Activated CD4-positive, alpha-beta T cell treated with anti-CD3 and anti-CD28 coated beads, Interleukin-2, Interleukin-4, amounts not matched to agents 100 ng/mL and 50 ng/mL, durations not matched to agents 16 hours and 8 hours (primary cell): ENCODE measurements around the gene IMPDH2.

Source experiments
- DNase-seq: peaks from one replicate; pipeline ENCODE4 v3.0.0-alpha.2; 2020; ENCODE audit warnings: low spot score

The IMPDH2 gene

DNA sequence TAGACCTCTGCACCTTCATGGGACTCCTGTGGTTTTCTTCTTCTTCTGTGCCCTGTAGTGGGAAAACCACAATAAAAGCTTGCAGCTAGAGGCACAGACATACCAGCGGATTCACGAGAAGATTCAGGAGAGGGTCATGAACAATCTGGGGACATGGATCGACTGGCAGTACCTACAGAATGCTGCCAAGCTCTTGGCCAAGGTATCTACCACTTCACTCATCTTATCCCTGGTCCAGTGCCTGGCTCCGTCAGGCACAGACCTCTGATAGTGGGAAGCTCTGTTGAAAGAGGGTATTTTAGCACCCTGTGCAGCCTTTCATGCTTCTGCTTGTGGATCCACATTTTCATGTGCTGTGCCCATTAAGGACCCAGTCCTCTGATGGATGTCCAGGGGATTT, 48.9 kb downstream of the IMPDH2 start:
- DNase-seq: no peak

DNA sequence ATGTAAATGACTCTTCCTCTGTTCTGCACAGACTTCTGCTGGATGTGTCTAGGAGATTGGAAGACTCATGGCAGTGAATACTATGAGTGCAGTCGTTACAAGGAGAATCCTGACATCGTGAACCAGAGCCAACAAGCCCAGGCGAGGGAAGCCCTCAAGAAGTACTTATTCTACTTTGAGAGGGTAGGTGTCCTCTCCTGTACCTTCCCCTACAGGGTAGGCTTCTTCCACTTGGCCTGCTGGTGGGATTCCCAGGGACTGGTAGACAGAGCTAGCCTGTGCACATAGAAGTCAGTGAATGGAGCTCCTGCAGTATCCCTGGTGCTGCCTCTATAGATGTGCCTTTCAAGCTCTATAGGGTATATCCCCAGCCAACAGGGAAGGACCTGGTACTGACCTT, 49.7 kb downstream of the IMPDH2 start:
- no peak for DNase-seq
